GM19455 (cell line): ENCODE results near the gene MSH5.

Source experiments
- ATAC-seq: cut with Tn5 transposase; IDR thresholded peaks from one replicate; pipeline ENCODE4 v1.9.1; 2021; ENCODE audit not compliant: unreplicated experiment

The MSH5 gene

GRCh38 chr6:31712296-31712695, 27.5 kb upstream of the MSH5 start:
- no peak for ATAC-seq

- ATAC-seq: no peak
Observed at GRCh38 chr6:31713465-31713864, 26.3 kb upstream of the MSH5 start.

- no peak for ATAC-seq
Observed at GRCh38 chr6:31713991-31714684, 25.7 kb upstream of the MSH5 start.

DNA sequence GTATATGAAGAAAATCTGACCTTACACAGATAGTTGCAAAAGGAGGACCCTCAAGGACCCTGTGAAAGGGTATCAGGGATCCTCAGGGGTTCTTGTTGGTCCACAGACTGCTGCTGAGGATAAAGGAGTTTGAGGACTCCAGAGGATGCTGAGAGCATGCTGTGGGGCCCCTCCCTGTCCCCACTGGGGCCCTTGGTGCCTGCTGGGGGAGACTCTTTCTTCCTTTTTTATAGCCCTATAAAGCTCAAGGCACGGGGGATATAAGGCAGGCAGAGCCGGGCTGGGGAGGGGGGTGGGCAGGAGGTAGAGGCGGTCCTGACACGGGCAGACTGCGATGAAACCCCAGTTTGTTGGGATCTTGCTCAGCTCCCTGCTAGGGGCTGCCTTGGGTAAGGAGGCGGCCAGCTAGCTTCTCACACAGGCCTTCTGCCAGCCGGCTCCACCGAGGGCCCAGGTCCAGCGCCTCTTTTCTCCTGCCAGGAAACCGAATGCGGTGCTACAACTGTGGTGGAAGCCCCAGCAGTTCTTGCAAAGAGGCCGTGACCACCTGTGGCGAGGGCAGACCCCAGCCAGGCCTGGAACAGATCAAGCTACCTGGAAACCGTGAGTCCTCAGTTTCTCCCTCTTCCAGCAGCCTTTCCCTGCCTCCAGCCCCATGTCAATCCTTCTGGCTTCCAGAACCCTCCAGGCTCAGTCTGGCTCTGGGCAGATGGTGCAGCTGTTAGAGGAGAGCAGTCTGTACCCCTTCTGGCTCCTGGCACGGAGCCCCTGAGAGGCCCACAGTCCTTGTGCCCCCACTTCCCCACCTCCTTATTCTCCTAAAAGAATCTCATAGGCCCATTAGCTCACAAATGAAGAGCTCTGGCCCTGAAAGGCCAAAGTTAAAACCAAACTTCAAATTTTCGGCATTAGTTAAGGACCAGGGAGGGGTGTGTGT, 24.5 kb upstream of the MSH5 start, which contains the start of gene LY6G6D:
LY6G6D (plus strand) TSS at position 327 of the 937 bp plus-strand sequence; CDS start at position 335, 8 bp downstream.
- no peak for ATAC-seq

DNA sequence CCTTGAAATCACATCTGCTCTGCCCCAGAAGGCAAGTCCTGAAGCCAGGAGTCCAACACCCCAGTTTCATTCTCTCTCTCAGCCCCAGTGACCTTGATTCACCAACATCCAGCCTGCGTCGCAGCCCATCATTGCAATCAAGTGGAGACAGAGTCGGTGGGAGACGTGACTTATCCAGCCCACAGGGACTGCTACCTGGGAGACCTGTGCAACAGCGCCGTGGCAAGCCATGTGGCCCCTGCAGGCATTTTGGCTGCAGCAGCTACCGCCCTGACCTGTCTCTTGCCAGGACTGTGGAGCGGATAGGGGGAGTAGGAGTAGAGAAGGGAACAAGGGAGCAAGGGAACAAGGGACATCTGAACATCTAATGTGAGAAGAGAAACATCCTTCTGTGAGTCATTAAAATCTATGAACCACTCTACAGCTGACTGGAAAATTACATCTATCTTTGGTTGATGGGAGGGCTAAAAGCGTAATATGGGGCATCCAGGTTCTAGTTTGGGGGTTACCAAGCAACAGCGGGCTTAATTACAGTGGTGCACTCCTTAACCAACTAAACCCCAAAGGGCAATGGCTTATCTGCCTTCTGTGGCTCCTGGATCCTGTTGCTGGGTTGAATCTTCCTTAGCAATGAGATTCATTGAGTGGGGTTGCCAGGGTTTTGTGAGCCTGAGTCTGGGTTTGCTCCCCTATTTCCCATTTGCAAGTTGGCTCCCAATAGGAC, 22.1 kb upstream of the MSH5 start:
- ATAC-seq: no peak

- ATAC-seq: no peak
Observed at GRCh38 chr6:31718265-31718664, 21.5 kb upstream of the MSH5 start.

DNA sequence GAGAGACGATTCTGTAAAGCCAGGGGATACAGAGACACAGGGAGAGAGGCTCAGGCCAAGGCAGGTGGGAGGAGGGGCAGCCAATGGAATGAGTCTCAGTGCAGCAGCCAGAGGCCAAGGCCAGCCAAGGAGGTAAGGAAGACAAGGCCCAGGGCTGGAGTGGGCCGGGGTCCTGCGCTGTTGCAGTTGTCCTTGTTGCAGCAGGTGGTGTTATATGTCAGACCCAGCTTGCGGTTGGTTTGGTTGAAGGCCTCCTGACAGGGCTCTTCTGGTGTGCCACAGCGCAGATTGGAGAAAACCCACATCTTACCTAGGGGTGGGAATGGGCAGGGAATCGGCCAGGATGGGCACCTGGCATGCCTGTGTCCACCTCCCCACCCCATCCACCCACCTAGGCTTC, 20.8 kb upstream of the MSH5 start:
- ATAC-seq: no peak

GRCh38 chr6:31720196-31720770, 19.5 kb upstream of the MSH5 start:
- ATAC-seq: no peak

DNA sequence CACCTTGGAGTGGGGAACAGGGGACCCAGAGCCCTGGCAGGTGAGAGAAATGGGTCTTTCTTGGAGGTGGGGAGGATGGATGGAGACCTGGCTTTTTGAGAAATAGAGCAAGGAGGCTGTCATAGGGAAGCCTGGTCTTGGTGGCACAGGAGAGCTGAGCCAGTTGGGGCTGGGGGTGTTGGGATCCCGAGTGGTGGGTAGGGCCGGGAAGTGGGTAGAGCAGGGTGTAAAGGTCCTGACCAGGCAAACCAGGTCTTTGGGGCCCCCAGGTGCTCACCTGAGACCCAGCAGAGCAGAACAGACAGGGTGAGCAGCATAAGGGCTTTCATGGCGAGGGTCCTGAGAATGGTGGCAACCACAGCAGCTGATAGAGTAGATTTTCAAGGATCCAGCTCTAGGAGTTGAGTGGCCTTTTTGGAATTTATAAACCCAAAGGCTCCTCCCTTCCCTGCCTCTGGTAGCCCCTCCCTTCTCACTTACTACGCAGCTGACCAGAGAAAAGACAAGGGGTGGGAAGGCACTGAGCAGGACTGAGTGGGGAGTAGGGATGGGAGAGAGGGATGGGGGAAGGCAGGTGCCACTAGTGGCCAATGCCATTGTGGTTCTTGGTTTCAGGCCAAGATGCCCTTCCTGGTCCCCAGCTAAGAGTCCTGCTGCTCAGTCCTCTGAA, 18.3 kb upstream of the MSH5 start, which contains the start of gene LY6G6C:
LY6G6C (minus strand) TSS at position 396 of the 670 bp plus-strand sequence; CDS start at position 329, 67 bp downstream.
- no peak for ATAC-seq

- ATAC-seq: no peak
Observed at GRCh38 chr6:31722173-31722572, 17.6 kb upstream of the MSH5 start.

- ATAC-seq: no peak
Observed at GRCh38 chr6:31723245-31723979, 16.4 kb upstream of the MSH5 start, which contains the start of gene MPIG6B. TSS of gene MPIG6B (plus strand) at chr6:31723373. CDS start at chr6:31723384, 11 bp downstream.

- ATAC-seq: no peak
Observed at GRCh38 chr6:31723980-31724691, 15.7 kb upstream of the MSH5 start.

DNA sequence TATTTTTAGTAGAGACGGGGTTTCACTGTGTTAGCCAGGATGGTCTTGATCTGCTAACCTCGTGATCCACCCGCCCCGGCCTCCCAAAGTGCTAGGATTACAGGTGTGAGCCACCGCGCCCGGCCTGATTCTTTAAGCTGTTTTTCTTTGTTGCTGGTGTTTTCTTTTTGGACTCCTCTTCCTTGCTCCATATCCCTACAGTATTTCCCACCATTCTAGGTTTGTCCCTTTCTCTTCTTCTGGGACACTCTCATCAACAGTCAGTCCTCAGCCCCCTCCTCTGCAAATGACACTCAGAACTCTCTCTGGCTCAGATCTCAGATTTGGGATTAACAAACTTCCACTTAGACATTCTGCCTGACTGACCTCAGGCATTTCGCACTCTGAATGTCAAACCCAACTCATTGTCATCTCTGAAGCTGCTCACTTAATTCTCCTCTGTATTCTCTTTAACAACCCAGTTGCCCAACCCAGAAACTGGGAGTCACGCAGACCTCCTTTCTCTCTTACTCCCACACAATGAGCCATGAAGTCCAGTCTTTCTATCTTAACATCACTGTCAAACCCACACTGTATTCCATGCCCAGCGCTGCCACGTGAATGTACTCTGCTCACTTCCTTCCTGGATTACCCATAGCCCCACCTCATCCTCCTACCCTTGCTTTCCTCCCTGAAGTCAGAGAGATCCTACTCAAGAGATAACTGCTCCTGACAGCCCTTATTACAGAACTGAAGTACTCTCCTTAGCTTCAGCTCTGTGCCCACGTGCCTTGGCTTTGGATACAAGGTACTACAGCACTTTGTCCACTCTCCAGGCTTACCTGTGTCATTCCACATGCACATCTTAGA, 14.1 kb upstream of the MSH5 start:
- ATAC-seq: no peak

DNA sequence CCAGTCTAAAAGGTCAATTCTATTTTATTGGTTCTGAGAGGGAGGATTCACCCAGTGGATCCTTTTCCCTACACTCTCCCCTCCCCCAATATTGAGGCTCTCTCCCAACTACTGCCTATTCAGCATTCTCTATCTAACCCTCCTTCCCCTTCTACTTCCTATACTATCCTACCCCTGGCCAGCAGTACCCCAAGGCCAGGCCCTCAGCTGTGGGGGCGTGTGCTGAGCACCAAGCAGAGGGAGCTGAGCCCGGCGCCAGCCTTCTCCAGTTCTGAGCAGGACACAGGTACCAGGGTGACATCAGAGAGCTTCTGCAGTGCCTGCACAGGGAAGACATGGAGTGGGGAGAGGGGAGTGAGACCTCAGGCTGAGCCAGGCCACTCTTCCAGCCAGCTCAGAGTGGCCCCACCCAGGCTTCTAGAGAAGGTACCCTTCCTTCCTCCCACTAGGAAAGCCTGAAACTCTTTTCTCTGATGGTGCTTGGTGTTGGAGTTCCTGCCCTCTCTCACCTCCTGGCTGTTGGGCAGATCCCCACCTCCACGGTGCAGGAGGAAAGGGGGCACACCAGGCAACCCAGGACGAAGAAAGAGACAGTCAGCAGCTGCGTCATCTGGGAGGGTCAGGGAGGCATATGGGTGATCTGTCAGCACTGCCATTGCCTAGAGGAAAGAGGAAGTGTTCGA, 12.6 kb upstream of the MSH5 start:
- no peak for ATAC-seq

GRCh38 chr6:31727717-31728671, 11.8 kb upstream of the MSH5 start:
- no peak for ATAC-seq

GRCh38 chr6:31728767-31729514, 10.9 kb upstream of the MSH5 start, which contains the start of gene DDAH2:
TSS of gene DDAH2 (minus strand) at chr6:31729299. CDS start at chr6:31729161, 138 bp downstream.
- no peak for ATAC-seq
